HL-60/S4 treated with phorbol 12-myristate 13-acetate at 8.2 ng/mL for 4 days and 3 days (cell line): ENCODE measurements around the gene NOL4L.
"Not testable (repeated sequence)": the region's sequence is repeated elsewhere in the genome, so short reads cannot be mapped to it uniquely, and the experiment has no call there.

Source experiments
- in situ Hi-C: fragments of 300-500 bp; cut with MboI; formaldehyde crosslinking; loops from 2 replicates; pipeline ENCODE4 v1.15.0; 2022; ENCODE audit warnings: low sequenced_read_pairs

NOL4L gene

DNA sequence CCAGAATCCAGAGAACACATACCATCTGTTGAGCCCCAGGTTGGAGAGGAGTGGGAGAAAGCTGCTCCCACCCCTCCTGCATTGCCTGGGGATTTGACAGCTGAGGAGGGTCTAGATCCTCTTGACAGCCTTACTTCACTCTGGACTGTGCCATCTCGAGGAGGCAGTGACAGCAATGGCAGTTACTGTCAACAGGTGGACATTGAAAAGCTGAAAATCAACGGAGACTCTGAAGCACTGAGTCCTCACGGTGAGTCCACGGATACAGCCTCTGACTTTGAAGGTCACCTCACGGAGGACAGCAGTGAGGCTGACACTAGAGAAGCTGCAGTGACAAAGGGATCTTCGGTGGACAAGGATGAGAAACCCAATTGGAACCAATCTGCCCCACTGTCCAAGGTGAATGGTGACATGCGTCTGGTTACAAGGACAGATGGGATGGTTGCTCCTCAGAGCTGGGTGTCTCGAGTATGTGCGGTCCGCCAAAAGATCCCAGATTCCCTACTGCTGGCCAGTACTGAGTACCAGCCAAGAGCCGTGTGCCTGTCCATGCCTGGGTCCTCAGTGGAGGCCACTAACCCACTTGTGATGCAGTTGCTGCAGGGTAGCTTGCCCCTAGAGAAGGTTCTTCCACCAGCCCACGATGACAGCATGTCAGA is 149.6 kb downstream of the NOL4L start:
- in situ Hi-C loops, result no loop called here

DNA sequence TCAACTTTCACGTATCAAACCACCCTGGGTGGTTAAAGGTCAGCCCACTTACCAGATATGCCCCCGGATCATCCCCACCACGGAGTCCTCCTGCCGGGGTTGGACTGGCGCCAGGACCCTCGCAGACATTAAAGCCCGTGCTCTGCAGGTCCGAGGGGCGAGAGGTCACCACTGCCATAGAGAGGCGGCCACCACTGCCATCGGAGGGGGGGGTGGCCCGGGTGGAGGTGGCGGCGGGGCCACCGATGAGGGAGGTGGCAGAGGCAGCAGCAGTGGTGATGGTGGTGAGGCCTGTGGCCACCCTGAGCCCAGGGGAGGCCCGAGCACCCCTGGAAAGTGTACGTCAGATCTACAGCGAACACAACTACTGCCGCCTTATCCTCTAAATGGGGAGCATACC is 150.7 kb downstream of the NOL4L start:
- in situ Hi-C loops, result no loop called here

DNA sequence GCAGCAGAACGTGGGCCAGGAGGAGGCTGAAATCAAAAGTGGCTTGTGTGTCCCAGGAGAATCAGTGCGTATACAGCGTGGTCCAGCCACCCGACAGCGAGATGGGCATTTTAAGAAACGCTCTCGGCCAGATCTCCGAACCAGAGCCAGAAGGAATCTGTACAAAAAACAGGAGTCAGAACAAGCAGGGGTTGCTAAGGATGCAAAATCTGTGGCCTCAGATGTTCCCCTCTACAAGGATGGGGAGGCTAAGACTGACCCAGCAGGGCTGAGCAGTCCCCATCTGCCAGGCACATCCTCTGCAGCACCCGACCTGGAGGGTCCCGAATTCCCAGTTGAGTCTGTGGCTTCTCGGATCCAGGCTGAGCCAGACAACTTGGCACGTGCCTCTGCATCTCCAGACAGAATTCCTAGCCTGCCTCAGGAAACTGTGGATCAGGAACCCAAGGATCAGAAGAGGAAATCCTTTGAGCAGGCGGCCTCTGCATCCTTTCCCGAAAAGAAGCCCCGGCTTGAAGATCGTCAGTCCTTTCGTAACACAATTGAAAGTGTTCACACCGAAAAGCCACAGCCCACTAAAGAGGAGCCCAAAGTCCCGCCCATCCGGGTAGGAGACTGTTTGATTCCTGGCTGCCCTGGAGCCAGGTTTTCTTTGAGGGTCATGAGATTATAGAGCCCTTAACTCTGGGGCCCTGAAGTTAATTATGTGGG is 151.7 kb downstream of the NOL4L start:
- in situ Hi-C loops, result no loop called here

DNA sequence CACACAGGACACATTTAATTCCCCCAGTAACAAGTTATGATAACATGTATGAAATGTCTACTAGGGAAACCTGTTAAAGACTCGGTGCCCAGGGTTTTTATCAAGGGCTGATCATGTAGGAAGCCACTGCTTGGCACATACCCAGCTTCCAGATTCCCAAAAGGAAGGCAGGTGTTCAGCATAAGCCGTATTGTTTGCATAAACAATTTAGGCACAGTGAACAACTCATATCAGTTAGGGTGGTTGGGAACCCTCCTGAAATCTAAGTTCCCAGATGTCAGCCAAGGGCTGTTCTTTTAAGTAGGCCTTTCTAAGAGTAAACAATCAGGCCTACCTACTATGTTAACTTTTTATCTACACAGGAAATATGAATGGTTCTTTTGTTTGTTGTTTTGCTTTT is 152.9 kb downstream of the NOL4L start:
- in situ Hi-C loops, result no loop called here

DNA sequence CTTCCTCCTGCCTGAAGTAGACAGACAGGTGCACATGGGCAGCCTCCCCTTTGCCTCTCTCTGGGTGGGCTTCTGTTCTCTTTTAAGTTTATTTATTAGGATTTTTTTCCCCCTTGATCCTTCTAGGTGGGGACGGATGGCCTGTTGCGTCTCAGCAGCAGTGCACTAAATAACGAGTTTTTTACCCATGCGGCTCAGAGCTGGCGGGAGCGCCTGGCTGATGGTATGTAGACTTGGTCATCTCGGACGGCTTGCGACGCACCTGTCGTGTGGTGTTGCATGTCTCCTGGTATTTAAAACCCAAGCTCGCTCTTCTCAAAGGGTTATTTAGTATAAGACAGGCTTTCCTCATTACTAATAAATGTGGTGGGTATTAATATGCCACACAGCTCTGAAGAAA is 153.7 kb downstream of the NOL4L start:
- in situ Hi-C loops, result no loop called here

DNA sequence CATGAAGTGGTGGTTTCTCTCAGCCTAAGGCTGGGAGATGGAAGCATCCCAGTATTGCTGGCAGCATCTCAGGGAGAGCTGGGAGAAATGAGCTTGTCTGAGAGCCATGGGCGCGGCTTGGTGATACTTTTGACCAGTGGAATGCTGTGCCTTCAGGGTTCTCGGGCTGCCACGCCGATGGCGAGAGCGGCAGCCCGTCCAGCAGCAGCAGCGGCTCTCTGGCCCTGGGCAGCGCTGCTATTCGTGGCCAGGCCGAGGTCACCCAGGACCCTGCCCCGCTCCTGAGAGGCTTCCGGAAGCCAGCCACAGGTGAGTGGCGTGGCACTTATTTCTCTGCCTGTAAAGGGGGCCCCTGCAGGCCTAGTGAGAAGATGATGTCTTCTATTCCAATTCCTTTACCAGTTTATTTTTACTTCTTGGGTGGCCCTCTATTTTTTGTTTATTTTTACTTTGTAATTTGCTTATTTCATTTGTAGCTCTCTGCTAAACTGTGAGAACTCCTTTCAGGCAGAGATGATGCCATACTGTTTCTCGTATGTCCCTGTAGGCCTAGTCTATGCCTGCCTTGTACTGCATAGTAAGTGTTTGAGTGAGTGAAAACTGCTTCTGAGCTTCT is 155.3 kb downstream of the NOL4L start:
- in situ Hi-C loops, result no loop called here

DNA sequence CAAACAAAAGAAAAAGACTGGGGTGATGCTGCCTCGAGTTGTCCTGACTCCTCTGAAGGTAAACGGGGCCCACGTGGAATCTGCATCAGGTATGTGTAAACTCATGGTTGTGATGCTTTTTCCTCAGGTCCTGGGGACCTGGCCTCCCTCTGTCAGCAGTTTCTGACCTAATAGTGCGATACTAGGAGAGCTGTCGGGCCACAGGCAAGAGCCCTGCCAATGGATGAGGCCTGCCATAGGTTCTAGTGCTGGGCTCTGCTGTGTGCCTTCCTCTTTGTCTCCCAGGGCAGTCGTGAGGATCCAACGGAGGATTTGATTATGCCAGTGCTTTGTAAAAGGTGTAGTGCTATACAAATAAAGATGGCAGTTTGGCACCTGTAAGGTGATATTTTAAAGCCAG is 155.8 kb downstream of the NOL4L start:
- in situ Hi-C loops, result no loop called here

DNA sequence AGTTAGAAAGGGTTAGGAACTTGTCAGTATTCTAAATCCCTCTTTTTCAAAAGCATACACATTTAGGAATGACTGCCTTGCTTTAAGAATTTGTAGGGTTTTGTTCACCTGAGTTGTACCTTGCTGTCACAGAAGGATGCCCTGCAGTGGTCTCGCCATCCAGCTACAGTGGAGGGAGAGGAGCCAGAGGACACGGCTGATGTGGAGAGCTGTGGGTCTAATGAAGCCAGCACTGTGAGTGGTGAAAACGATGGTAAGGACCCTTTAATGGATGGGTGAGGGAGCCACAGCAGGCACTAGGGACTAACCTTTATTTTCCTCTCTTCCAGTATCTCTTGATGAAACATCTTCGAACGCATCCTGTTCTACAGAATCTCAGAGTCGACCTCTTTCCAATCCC is 157.1 kb downstream of the NOL4L start:
- in situ Hi-C loops, result no loop called here

DNA sequence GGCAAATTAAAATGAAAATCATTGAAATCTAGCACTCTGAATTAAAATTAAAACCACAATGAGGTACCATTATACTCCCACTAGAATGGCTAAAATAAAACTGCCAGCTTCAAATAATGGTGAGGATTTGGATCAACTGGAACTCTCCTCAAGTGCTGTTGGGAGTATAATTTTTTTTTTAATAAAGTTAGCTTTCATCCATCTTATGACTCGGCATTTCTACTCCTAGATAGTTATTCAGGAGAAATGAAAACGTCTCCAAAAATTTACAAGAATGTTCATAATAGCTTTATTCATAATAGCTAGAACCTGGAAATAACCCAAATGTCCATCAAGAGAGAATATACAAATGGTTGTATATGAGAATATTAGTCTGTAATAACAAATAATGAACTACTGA is 163.8 kb downstream of the NOL4L start:
- in situ Hi-C loops, result no loop called here

DNA sequence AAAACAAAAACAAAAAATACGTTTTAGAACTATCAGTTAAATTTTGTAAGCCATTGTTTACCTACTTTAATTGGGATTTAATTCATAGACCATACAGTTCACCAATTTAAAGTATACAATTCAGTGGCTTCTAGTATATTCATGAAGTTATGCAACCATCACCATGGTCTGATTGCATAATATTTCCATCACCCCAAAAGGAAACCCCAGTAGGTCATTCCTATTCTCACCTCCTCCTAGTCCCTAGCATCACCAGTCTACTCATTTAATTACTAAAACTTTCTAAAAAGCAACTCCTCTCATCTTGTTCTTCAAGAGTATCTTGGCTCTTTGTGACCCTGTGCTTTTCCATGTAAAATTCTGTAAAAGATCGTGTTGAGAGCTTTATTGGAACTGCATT is 166.8 kb downstream of the NOL4L start:
- in situ Hi-C loops, result no loop called here

DNA sequence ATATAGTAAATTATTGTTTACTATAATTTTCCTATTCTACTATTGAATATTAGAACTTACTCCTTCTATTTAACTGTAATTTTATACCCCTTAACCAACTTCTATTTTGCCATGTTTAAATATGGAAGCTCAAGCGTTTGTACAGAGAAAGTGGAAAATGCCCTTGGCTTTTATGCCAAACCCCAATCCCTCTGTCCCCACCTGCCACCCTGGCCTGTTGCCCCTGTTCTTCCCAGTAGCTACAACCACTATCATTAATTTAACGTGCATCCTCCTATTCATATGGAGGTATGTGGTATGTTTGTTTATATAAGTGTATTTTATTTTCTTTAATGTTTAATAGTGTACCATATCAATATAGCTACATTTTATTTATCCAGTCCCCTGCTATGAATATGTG is 168.9 kb downstream of the NOL4L start:
- in situ Hi-C loops, result no loop called here

DNA sequence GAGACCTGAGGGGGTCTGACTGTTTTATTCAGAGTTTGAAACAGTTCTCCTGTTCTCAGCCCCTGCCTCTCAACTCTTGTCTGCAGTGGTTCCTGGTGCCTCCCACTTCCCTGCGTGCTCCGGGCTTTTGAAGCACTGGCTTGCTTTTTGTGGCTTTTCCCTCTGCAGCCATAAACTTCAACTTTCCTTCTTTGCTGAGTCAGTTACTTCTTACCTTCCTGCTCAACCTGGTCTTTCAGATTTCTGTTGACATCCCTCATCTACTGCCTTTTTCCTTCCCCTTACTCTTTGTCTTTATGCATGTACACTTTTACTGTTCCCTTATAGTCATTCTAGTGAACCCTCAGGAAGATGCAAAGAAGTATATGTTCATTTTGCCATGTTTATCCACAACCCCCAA is 169.6 kb downstream of the NOL4L start:
- in situ Hi-C loops, result no loop called here

DNA sequence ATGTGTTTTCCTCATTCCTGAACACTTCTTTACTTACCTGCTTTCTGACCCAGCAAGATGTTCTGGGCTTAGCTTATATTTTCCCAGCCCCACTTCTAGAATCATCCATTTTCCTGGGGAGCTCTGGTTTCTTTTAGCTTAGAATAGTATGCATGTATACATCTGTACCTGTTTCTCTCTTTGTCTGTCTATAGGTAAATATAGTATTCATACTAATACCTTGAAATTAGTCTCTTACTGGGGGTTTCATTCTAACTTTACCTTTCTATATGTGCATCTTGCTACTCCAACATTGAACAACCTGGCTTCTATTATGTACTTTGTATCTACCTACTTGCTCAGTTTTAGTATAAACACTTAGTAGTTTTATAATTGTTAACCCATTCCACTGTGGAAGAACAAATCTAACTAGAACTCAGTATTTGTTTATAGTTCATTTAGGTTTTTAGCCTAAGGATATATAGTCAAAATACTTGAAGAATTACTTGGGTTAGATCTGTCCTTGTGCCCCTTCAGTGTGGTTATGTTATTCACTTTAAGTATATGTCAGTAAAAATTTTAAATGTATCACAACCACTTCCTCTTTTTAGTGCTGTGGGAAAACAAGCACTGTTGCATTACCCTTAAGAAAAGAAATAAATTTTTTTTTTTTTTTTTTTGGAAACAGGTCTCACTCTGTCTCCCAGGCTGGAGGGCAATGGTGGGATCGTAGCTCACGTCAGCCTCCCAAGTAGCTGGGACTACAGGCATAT is 173.0 kb downstream of the NOL4L start:
- in situ Hi-C loops, result no loop called here

DNA sequence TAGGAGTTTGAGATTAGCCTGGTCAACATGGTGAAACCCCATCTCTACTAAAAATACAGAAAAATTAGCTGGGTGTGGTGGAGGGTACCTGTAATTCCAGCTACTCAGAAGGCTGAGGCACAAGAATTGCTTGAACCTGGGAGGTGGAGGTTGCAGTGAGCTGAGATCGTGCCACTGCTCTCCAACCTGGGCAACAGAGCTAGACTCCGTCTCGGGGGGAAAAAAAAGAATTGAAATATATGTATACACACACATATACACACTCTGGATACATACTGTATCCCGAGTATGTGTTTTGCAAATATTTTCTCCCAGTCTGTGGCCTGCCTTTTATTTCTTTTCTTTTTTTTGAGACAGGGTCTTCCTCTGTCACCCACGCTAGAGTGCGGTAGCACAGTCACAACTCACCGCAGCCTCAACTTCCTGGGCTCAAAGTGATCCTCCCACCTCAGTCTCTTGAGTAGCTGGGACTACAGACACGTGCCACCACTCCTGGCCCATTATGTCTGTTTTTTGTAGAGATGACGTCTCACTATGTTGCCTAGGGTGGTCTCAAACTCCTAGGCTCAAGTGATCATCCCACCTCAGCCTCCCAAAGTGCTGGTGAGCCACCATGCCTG is 177.9 kb downstream of the NOL4L start:
- in situ Hi-C loops, result not testable (repeated sequence)

DNA sequence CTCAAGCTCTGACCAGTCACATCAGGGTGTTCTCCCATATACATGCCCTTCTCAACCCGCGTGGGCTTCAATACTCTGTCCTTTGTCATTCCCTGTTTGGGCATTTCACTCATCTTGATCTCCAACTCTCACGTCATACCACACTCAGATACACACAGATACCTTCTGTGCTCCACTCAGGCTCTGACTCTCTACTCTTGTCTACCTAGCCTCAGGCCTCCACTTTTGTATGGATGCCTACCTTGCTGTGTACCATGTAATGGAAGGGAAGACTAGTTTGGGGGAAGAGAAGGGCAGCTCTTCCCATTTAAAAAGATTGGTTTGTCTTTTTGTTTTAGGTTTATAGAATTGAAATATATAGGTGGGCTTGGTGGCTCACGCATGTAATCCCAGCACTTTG is 178.4 kb downstream of the NOL4L start:
- in situ Hi-C loops, result no loop called here

DNA sequence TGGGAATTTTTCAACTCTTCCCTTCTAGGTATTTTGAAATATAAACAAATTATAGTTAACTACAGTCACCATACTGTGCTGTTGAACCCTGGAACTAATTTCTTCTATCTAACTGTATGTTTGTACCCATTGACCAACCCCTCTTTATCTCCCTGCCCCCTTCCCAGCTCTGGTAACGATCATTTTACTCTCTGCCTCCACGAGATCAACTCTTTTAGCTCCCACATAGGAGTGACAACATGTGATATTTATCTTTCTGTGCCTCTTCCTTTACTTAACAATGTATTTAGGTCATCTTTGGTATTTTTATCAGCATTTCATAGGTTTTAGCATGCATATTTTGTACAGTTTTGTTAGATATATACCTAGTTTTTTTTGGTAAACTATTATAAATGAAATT is 181.1 kb downstream of the NOL4L start:
- in situ Hi-C loops, result no loop called here

DNA sequence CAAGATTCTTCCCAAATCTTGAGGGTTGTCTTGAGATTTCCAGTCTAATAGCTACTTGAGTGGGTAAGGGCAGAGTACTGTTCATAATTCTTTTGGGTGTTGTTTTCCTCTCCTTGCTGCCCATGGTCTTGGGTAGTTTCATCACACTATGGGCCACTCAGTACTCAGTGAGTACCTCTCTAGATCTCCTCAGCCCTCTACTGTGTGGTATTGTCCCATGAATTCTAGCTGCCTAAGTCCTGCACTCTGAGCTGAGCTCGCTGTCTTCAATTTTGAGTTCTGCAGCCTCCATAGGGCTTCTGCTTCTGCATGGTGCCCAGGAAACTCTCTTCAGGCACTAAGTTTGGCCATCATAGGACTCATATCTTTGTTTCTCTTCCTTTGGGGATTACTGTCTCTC is 184.7 kb downstream of the NOL4L start:
- in situ Hi-C loops, result no loop called here

DNA sequence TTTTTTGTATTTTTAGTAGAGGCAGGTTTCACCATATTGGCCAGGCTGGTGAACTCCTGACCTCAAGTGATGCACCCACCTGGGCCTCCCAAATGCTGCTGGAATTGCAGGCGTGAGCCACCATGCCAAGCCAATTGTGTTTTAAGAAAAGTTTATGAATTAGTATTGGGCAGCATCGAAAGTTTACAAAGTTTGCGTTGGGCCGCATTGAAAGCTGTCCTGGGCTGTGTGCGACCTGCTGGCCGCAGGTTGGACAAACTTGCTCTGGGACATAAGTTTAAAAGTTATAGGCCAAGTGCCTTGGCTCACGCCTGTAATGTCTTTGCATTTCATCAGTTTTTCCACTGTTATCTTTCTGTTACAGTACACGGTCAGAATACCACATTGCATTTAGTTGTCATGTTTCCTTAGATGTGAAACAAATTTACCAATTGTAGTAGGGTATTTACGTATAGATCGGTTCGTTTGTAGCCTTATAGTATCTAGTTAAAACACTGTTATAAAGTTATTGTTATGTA is 187.5 kb downstream of the NOL4L start:
- in situ Hi-C loops, result no loop called here

DNA sequence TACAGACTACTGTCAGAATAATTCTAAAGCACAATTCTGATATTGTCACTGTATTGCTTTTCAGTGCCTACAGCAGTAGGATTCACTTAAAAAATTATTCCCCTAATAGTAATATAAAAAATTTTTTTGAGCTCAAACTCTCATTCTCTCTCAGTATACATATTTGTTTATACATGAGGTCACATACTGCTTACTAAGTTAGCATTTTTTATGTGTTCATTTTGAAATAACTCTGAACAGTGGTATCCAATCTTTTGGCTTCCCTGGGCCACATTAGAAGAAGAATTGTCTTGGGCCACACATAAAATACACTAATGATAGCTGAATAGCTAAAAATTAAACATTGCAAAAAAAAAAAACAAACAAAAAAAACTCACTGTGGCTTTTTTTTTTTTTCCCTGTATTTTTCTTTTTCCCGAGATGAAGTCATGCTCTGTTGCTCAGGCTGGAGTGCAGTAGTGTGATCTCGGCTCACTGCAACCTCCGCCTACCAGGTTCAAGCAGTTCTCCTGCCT is 188.4 kb downstream of the NOL4L start:
- in situ Hi-C loops, result no loop called here

DNA sequence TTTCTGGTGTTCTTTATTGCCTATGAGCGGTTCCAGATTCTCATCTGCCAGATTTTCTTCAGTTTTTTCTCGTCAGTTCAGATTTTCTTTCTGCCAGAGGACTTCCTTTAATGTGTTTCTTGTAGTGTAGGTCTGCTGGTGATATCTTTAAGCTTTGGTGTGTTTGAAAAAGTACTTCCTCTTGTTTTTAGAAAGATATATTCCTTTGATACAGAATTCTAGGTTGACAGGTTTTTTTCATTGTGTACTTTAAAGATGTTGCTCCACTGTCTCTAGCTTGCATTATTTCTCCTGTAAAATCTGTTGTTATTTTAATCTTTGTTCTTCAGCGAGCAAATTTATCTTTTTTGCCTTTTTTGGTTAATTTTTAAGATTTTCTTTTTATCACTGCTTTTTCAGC is 190.1 kb downstream of the NOL4L start:
- in situ Hi-C loops, result no loop called here
